ENCODE measurements around the gene RFLNA.

Gene RFLNA

GRCh38 chr12:124338876-124339603 lies 44.1 kb downstream of the RFLNA start:
- FAIRE-seq, result no peak

GRCh38 chr12:124340080-124340900 lies 45.4 kb downstream of the RFLNA start:
- no peak for FAIRE-seq

- FAIRE-seq, result no peak
These were observed 46.8 kb downstream of the RFLNA start for GRCh38 chr12:124341645-124342069.

GRCh38 chr12:124344022-124344421 lies 49.1 kb downstream of the RFLNA start:
- FAIRE-seq, result no peak

- FAIRE-seq, result no peak
These were observed 49.6 kb downstream of the RFLNA start for GRCh38 chr12:124344526-124344925.

- no peak for FAIRE-seq
These were observed 50.9 kb downstream of the RFLNA start for GRCh38 chr12:124345795-124346194.

GRCh38 chr12:124346425-124347168 lies 51.7 kb downstream of the RFLNA start:
- no peak for FAIRE-seq

- FAIRE-seq, result no peak
These were observed 52.4 kb downstream of the RFLNA start for GRCh38 chr12:124347335-124347734.

- no peak for FAIRE-seq
These were observed 53.1 kb downstream of the RFLNA start for GRCh38 chr12:124347805-124348658.

- no peak for FAIRE-seq
These were observed 53.9 kb downstream of the RFLNA start for GRCh38 chr12:124348659-124349380.

- no peak for FAIRE-seq
These were observed 55.6 kb downstream of the RFLNA start for GRCh38 chr12:124350491-124350890.

GRCh38 chr12:124351422-124351821 lies 56.5 kb downstream of the RFLNA start:
- no peak for FAIRE-seq

GRCh38 chr12:124352257-124352656 lies 57.4 kb downstream of the RFLNA start:
- no peak for FAIRE-seq

- FAIRE-seq, result no peak
These were observed 57.9 kb downstream of the RFLNA start for GRCh38 chr12:124352839-124353238.

- no peak for FAIRE-seq
These were observed 59.5 kb downstream of the RFLNA start for GRCh38 chr12:124354400-124354799.

GRCh38 chr12:124356221-124356620 lies 61.3 kb downstream of the RFLNA start:
- FAIRE-seq, result no peak

- no peak for FAIRE-seq
These were observed 62.7 kb downstream of the RFLNA start for GRCh38 chr12:124357616-124358015.

GRCh38 chr12:124358572-124358971 lies 63.7 kb downstream of the RFLNA start:
- no peak for FAIRE-seq

GRCh38 chr12:124359671-124360581 lies 65.0 kb downstream of the RFLNA start:
- FAIRE-seq, result no peak
